HG03521 (cell line): ENCODE measurements around the gene CBLIF.
"Not testable (repeated sequence)": the region's sequence is repeated elsewhere in the genome, so short reads cannot be mapped to it uniquely, and the experiment has no call there.

ENCODE experiments used
- ATAC-seq: cut with Tn5 transposase; IDR thresholded peaks from one replicate; pipeline ENCODE4 v1.9.1; 2021; ENCODE audit warnings: mild to moderate bottlenecking, moderate library complexity; ENCODE audit not compliant: unreplicated experiment

The CBLIF gene

DNA sequence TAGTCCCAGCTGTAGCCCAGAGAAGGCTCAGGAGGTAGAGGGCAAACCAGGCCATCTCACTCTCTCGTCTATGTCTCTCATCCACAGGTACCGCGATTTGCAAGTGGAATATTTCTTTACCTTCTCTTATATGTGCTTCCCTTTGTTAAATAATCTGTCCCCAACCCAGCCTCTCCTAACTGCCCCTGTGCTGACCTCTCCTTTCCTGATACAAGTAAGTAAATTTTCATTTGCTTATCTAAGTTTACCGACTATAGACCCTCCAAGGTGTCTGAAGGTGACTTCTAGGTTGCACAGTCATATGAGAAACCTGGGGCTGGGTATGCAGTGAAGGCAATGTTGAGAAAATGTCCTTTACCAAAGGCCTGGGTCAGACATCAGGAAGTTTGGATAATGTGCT lies at the start of gene CBLIF:
Gene CBLIF, minus strand, starts transcription at position 101 of the 400 bp plus-strand sequence. Its CDS starts 46 bp downstream, at position 55.
- ATAC-seq = no peak

DNA sequence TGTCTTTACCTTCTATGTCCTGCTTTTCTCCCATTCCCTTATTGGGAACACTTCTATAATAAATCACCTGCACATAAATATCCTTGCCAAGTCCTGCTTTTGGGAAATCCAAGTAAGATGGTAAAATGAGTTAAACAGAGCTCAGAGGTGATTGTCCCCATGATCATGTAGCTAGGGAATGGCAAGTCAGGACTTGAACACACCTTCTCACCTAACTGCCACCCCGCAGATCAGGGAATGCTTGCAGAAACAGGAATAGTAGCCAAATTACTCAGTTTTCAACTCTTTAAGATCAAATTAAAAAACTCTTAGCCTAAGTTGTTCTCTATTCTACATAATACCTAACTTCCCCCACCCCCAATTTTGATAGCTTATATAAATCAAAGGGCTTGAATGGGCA lies 49.3 kb upstream of the CBLIF start:
- ATAC-seq = no peak

- ATAC-seq = no peak
These were observed 46.5 kb upstream of the CBLIF start for GRCh38 chr11:59891781-59892181.

DNA sequence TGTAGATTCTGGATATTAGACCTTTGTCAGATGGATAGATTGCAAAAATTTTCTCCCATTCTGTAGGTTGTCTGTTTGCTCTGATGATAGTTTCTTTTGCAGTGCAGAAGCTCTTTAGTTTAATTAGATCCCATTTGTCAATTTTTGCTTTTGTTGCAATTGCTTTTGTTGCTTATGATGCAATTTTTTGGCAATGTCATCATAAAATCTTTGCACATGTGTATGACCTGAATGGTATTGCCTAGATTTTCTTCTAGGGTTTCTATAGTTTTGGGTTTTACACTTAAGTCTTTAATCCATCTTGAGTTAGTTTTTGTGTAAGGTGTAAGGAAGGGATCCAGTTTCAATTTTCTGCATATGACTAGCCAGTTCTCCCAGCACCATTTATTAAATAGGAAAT lies 41.9 kb upstream of the CBLIF start:
- ATAC-seq = not testable (repeated sequence)

- ATAC-seq = no peak
These were observed 38.3 kb upstream of the CBLIF start for GRCh38 chr11:59883597-59883996.

GRCh38 chr11:59879567-59879966 lies 34.3 kb upstream of the CBLIF start:
- ATAC-seq = no peak

- no peak for ATAC-seq
These were observed 33.3 kb upstream of the CBLIF start, which contains the start of gene OOSP3 for GRCh38 chr11:59878575-59878974. TSS of gene OOSP3 (plus strand) at chr11:59878782. CDS start at chr11:59878809, 27 bp downstream.

DNA sequence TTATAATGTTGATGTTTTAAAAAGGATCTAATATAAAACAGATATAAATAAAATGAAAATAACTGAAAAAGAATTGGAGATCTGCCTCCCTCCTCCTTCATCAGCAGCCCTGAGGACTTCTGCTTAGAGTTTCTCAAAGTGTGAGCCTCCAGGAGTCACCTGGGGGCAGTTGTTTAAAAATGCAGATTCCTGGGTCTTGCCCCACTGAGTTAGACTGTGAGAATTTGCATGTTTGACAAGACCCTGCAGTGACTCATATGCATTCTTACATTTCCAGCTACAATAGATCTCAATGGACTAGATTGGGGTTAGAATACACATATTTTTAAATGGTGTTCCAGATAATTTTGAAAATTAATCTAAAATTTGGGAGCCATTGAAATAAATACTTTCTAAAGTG lies 32.5 kb upstream of the CBLIF start:
- no peak for ATAC-seq

- no peak for ATAC-seq
These were observed 32.0 kb upstream of the CBLIF start for GRCh38 chr11:59877325-59877724.

- ATAC-seq = no peak
These were observed 30.7 kb upstream of the CBLIF start for GRCh38 chr11:59875856-59876519.

- no peak for ATAC-seq
These were observed 26.8 kb upstream of the CBLIF start for GRCh38 chr11:59872076-59872475.

DNA sequence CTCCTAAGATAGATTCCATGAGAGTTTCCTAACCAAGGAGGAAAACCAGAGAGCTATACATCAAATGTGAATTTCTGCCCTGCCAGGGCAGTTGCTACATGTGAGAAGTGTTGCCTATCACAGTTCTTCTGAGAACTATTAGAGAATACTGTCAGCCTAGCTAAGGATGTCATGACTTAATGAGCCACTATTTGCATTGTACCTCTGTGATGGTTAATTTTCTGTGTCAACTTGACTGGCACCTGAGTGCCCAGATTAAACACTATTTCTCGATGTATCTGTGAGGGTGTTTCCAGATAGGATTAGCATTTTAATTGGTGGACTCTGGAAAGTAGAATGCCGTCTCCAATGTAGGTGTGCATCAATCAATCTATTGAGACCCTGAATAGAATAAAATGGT lies 22.6 kb upstream of the CBLIF start:
- ATAC-seq = no peak

DNA sequence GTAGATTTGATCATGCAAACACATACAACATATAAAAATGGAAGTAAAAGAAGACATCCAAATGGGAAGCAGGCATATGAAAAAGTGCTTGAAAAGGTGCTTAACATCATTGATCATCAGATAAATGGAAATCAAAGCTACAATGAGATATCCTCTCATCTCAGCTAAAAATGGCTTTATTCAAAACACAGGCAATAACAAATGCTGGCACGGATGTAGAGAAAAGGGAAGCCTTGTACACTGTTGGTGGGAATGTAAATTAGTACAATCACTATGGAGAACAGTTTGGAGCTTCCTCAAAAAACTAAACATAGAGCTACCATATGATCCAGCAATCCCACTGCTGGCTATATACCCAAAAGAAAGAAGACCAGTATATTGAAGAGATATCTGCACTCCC lies 21.5 kb upstream of the CBLIF start:
- ATAC-seq = no peak

GRCh38 chr11:59866397-59866796 lies 21.1 kb upstream of the CBLIF start, which contains the start of gene TCN1:
TSS of gene TCN1 (minus strand) at chr11:59866487. CDS start at chr11:59866470, 17 bp downstream.
- ATAC-seq = no peak

- no peak for ATAC-seq
These were observed 19.7 kb upstream of the CBLIF start for GRCh38 chr11:59865031-59865430.

GRCh38 chr11:59862252-59862651 lies 17.0 kb upstream of the CBLIF start:
- no peak for ATAC-seq

- no peak for ATAC-seq
These were observed 14.4 kb upstream of the CBLIF start for GRCh38 chr11:59859673-59860072.

GRCh38 chr11:59857439-59858434 lies 12.4 kb upstream of the CBLIF start:
- no peak for ATAC-seq

DNA sequence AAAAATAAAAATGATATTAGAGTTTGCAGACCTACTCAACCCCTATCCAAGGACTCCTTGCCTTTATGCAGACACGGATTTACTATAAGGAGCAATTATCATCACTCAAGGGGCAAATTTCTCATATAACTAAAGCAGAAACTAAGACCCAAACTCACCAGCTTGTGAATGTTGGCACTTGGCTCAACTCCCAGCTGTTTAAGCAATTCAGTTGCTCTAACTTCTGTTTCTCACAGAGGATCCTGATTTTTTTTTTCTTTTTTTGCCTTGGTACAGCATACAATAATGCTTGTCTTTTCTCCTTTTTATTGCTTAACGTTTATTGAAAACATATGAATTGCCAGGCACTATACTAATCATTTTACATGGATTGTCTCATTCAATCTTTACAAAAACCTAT lies 9.6 kb upstream of the CBLIF start:
- no peak for ATAC-seq

GRCh38 chr11:59851416-59851815 lies 6.1 kb upstream of the CBLIF start:
- not testable (repeated sequence) for ATAC-seq

- not testable (repeated sequence) for ATAC-seq
These were observed 4.3 kb upstream of the CBLIF start for GRCh38 chr11:59849551-59849950.

DNA sequence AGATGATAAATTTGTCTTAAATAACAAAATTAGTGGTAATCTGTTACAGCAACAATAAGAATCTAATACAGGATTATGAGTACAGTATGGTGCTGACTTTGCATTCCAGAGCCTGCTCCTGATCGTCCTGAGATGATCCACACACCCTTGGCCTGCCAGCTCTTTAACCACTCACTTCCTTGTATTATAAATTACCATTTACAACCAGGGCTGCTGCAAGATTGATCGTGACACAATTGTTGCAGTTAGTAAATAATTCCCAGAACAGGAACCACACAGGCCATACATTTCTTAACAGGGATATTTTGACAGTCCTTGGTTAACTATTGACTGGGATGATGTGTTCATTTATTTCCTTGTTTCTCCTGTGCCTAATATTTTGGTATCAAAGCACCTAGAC lies 3.8 kb upstream of the CBLIF start:
- ATAC-seq = no peak
